HG03196 (cell line): ENCODE results near the gene PYHIN1.
"Not testable (repeated sequence)": the region's sequence is repeated elsewhere in the genome, so short reads cannot be mapped to it uniquely, and the experiment has no call there.

Source experiments
- ATAC-seq: cut with Tn5 transposase; IDR thresholded peaks from one replicate; pipeline ENCODE4 v1.9.1; 2021; ENCODE audit not compliant: unreplicated experiment

Gene PYHIN1

DNA sequence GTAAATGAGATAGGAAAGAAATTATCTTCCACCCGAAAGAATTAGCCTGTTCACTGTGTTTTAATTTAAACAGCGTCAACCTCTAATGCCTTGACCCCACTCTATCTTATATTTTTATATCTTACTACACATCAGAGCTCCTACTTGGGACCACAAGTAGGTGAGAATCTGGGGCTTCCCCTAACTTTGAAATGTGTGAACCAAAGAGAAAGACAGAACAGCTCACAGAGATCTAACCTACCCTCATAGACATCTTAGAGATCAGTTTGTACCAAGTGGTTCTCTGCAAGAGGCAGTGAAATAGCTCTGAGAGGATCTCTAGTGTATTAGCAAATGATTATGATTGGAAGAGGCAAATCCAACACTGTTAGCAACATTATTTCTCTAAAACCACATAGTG lies 47.4 kb downstream of the PYHIN1 start:
- no peak for ATAC-seq

DNA sequence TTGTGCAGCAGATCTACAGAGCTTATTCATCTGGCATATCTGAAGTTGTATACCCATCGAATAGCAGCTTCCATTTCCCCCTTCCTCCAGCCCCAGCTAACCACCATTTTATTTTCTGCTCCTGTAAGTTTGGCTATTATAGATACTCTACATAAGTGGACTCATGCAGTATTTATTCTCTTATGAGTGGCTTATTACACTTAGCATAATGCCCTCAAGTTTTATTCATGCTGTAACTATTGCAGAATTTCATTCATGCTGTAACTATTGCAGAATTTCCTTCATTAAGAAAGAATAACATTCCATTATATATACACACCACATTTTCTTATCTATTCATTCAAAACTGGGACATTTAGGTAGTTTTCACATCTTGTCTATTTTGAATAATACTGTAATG lies 47.9 kb downstream of the PYHIN1 start:
- ATAC-seq, result no peak

GRCh38 chr1:158983235-158983634 lies 51.9 kb downstream of the PYHIN1 start:
- no peak for ATAC-seq

GRCh38 chr1:158984386-158984785 lies 53.0 kb downstream of the PYHIN1 start:
- ATAC-seq, result no peak

DNA sequence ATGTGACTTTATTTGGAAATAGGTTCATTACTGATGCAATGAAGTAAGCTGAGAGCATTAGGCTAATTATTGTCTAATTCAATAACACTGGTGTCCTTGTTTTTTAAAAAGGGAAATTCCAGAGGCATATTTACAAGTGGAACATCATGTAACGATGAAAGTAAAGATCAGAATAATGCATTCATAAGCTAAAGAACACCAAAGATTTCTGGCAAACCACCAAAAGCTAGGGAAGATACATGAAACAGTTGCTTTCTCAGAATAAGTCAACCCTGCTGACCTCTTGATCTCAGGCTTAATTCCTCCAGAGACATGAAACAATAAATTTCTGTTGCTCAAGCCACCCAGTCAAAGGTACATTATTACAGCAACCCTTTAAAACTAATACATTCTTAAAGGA lies 58.1 kb downstream of the PYHIN1 start:
- no peak for ATAC-seq

DNA sequence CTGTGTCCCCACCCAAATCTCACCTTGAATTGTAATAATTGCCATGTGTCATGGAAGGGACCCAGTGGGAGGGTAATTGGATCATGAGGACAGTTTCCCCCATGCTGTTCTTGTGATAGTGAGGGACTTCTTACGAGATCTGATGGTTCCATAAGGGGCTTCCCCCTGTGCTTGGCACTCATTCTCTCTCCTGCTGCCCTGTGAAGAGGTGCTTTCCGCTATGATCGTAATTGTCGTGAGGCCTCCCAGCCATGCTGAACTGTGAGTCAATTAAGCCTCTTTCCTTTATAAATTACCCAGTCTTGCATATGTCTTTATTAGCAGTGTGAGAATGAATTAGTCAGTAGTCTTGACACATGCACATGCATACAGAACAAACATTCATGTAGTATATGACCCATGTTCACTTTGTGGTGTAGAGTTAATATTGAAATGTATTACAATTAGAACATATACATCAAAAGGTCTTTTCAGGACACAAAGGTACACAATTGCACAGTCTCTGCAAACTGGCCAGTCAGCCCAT lies 61.5 kb downstream of the PYHIN1 start:
- no peak for ATAC-seq

GRCh38 chr1:158996998-158997397 lies 65.6 kb downstream of the PYHIN1 start:
- no peak for ATAC-seq

DNA sequence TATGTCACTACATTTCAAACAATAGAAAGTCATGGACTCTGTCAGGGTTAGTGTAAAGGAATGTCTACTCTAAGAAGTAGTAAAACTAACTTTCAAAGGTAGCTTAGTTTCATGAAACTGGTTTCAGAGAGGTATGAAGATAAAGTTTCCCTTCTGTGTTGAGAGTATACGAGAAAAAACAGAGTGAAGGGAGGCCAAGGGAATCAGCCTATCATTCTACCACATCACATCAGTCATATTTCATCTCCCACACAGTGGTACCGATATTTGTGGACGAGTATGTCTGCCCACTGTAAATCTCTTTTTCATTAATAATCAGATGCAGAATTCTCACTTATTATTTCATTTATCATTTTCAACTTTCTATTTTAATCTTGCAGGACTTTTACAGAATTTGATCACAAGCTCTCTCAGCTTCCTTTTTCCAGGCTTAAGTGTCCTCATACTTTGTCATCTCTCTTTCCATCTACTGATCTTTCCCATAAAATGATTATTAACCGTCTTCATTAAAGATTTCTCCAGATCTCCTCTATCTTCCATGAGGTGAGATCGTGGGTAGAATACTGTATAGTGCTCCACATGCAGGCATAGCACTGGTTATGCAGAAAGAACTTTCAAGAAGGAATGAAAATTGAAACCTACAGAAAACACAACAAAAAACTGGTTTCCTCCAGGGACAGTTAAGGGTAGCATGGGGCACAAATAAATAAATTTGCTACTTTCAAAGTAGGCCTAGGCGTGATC lies 66.9 kb downstream of the PYHIN1 start:
- no peak for ATAC-seq

DNA sequence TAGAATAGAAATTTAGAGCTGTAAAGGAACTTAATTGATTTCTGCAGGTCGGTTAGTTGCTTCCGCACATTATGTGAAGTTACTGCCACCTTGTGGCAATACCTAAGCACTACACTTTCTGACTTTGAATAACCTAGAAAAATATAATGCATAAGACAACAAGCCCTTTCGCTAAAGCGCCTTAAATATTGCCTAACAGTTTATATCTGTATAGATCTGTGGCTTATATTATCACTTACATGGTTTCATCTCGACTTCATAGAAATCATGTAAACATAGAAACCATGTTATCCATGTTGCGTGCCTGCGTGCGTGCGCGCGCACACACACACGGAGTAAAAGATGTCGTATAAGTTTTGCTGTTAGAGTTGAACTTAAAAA lies 67.4 kb downstream of the PYHIN1 start:
- no peak for ATAC-seq

DNA sequence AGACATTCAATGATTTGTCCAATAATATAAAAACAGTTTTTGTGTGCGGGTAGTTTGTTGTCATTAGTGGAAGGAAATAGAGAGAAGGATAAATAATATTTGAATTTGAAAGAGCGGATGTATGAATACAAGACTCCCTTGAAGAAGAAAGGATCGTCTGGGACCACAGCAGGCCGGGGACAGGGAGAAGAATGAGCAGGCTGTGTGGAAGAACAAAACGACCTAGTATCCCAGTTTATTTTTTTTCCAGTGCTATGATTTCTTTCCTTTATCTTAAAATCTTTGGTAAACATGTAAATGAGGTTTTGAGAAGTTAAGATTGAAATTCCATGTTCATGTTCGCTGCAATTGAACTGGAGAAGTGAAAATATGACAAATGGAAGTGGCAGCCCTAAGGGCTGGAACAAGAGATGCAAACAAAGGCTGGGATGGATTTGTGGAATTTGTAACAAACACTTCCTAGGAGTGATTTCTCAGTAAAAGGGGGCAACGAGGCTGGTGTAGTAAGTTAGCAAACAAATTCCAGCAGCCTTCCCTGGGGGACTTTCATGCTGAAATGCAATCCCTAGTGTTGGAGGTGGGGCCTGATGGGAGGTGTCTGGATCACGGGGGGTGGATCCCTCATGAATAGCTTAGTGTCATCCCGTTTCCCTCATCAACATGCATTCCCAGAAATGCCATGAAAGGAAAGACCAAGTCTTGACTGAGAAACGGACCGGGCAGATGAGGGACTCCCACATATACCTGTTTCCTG lies 68.1 kb downstream of the PYHIN1 start:
- ATAC-seq, result no peak

DNA sequence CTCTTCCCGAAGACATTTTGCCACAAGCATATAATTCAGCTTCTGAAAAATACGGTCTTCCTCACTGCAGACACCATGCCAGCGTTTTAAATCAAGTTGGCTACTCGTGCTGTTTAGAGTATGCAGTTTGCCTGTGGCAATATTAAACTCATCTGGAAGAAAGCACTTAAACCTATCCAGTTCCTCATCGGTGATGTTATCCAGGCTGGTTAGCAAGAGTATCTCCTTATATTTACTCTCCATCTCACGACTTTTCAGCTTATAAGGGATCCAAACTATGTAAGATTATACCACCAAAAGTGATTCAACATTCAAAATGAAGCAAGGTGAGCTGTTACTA lies 68.7 kb downstream of the PYHIN1 start:
- ATAC-seq, result no peak

DNA sequence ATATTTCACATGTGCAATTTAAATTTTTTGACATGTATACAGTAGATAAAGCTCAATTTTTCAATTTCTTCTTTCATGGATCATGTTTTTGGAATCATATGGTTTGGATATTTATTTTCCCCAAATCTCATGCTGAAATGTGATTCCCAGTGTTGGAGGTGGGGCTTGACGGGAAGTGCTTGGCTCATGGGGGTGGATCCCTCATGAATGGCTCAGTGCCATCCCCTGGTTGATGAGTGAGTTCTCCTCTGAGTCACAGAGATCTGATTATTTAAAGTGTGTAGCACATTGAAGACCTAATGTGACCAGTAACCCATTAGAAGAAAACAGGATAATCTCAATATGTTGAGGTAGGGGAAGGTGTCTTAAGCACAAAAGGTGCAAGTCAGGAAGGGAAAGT lies 69.3 kb downstream of the PYHIN1 start:
- ATAC-seq, result no peak

DNA sequence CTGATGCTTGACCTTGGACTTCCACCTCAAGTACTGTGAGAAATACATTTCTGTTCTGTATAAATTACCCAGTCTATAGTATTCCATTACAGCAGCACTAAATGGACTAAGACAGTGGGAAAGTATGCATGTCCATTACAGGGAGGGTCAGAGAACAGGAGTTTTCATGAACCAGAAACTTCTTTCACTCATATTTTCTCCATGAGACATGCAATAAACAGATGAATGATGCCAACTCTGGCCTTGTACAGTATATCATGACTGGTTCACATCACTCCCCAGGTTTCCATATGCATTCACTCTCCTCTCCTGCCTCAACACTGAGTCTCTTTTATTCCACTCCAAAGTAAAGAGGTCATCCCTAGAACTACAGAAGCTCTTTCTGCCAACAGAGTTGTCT lies 73.8 kb downstream of the PYHIN1 start:
- ATAC-seq, result no peak

DNA sequence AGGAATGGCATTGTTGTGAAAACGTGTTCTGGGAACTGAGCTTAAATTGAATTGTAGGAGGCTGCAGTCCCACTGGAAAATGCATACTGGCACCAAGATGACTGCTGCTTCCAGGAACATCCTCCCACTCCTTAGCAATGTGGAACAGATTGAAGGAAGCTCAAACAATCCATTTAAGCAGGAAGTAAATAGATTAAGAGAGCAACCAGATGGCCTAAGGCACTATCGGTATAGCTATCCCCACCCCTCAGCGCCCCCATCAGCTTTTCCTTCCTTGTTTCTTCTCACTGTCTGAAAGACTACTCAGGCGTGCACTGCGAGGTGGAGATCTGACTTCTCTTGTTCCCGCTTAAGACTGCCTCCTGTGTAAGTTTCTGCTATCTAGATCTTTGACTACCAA lies 74.3 kb downstream of the PYHIN1 start:
- no peak for ATAC-seq

DNA sequence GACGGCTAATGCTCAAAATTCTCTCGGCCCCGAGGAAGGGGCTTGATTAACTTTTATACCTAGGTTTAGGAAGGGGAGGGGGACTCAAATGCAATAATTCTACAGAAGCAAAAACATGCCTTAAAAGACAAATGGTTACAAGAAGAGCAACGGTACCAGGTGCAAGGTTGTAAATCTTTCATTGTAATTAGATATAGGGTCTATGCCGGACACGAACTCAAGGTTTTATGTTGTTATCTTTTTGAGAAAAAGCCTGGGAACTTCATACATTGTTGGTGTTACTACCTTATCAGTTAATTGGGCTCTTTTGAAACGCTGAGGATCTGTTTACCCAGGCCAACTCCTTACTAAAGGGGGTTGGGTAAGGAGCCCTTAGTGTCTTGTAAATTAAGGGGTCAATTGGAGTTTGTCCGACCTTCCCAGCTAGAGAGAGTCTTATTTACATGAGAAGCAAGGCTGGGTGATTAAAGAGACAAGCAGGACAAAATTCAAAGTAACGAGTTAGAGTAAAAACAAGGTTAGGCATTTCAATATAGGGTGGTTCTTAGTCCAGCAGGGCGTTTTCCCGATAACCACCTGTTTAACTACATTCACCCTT lies 75.0 kb downstream of the PYHIN1 start:
- not testable (repeated sequence) for ATAC-seq

GRCh38 chr1:159007726-159008125 lies 76.4 kb downstream of the PYHIN1 start:
- no peak for ATAC-seq

- ATAC-seq, result peak; percentile 79
Observed at GRCh38 chr1:159008744-159009188, 77.4 kb downstream of the PYHIN1 start.

- ATAC-seq, result no peak
Observed at GRCh38 chr1:159009287-159009686, 77.9 kb downstream of the PYHIN1 start.

GRCh38 chr1:159009704-159010361 lies 78.5 kb downstream of the PYHIN1 start, which contains the start of gene IFI16:
Gene IFI16 (plus strand): TSS chr1:159009907. CDS start chr1:159014681, 4,774 bp downstream.
- peak; percentile 73 for ATAC-seq

GRCh38 chr1:159010391-159010790 lies 79.0 kb downstream of the PYHIN1 start:
- ATAC-seq, result no peak

- not testable (repeated sequence) for ATAC-seq
Observed at GRCh38 chr1:159011001-159011400, 79.6 kb downstream of the PYHIN1 start.
